HepG2 (cell line): ENCODE data around the gene ALCAM. TPM values are rescaled to one million over a fixed set of nuclear protein-coding genes. Genes with fewer than 3 reads are reported as not detected.

Source experiments
- HOXA5 ChIP-seq: sonication (generic); formaldehyde crosslinking; IDR thresholded peaks from 2 replicates; pipeline ENCODE4 v1.4.0; 2020; ENCODE audit warnings: missing genetic modification reagents
- KDM3A ChIP-seq: IDR thresholded peaks from 2 replicates; pipeline ENCODE4 v1.6.1; 2018; ENCODE audit warnings: low read depth, missing compliant biosample characterization
- MLLT10 ChIP-seq: sonication (generic); formaldehyde crosslinking; IDR thresholded peaks from 2 replicates; pipeline ENCODE4 v1.4.0; 2020; ENCODE audit warnings: missing genetic modification reagents
- NRL ChIP-seq: sonication (generic); formaldehyde crosslinking; IDR thresholded peaks from 2 replicates; pipeline ENCODE4 v1.5.0; 2020; ENCODE audit warnings: missing genetic modification reagents, mild to moderate bottlenecking, moderate library complexity, borderline replicate concordance
- PRMT3 ChIP-seq: sonication (generic); formaldehyde crosslinking; IDR thresholded peaks from 2 replicates; pipeline ENCODE4 v1.8.1; 2022; ENCODE audit warnings: low read depth, mild to moderate bottlenecking, moderate library complexity, missing genetic modification reagents, borderline replicate concordance
- ZBTB20 ChIP-seq: sonication (generic); formaldehyde crosslinking; IDR thresholded peaks from 2 replicates; pipeline ENCODE4 v1.8.1; 2023; ENCODE audit warnings: missing genetic modification reagents, low read depth, mild to moderate bottlenecking, borderline replicate concordance
- ZFP62 ChIP-seq: sonication (generic); formaldehyde crosslinking; IDR thresholded peaks from 2 replicates; pipeline ENCODE4 v1.4.0; 2020; ENCODE audit warnings: missing genetic modification reagents
- ZNF20 ChIP-seq: sonication (generic); formaldehyde crosslinking; IDR thresholded peaks from 2 replicates; pipeline ENCODE4 v1.4.0; 2020; ENCODE audit warnings: mild to moderate bottlenecking, moderate library complexity, missing genetic modification reagents
- ZNF549 ChIP-seq: sonication (generic); formaldehyde crosslinking; IDR thresholded peaks from 2 replicates; pipeline ENCODE4 v1.5.0; 2020; ENCODE audit warnings: missing genetic modification reagents
- ZNF557 ChIP-seq: sonication (generic); formaldehyde crosslinking; IDR thresholded peaks from 2 replicates; pipeline ENCODE4 v1.4.0; 2020; ENCODE audit warnings: missing genetic modification reagents
- ZNF772 ChIP-seq: sonication (generic); formaldehyde crosslinking; IDR thresholded peaks from 2 replicates; pipeline ENCODE4 v1.5.0; 2020; ENCODE audit warnings: mild to moderate bottlenecking, missing genetic modification reagents
- ZNF816 ChIP-seq: sonication (generic); formaldehyde crosslinking; IDR thresholded peaks from 2 replicates; pipeline ENCODE4 v1.8.0; 2022; ENCODE audit warnings: missing genetic modification reagents, mild to moderate bottlenecking, borderline replicate concordance
- ZNF879 ChIP-seq: sonication (generic); formaldehyde crosslinking; IDR thresholded peaks from 2 replicates; pipeline ENCODE4 v1.8.1; 2023; ENCODE audit warnings: missing genetic modification reagents
- polyA plus RNA-seq, 8 experiments: library from polyadenylated mRNA; depleted of rRNA in 3 of 8; stranded (reverse) in 7 of 8; unstranded in 1 of 8; fragments of >200 nt; fragmentation: Illumina TruSeq in 4 of 8; extraction: Trizol in 4 of 8; gene quantifications; 2 replicates each; pipeline versions ENCODE4 v1.2.1 to v1.2.3, GENCODE V29; 2011 to 2016; ENCODE audit warnings: low read depth in 4 of 8, missing spikeins in 1 of 8, mixed read lengths in 1 of 8; ENCODE audit not compliant: insufficient read depth in 1 of 8
- total RNA-seq, 5 experiments: library from RNA; depleted of rRNA; stranded (reverse); fragments of >200 nt; fragmentation: Illumina TruSeq; extraction: Trizol; gene quantifications; 2 replicates each; pipeline ENCODE4 v1.2.3, GENCODE V29; 2016; ENCODE audit warnings: low read depth in 1 of 5
- TF ChIP-seq, protein P1 (sequence below): sonication (generic); formaldehyde crosslinking; IDR thresholded peaks from 2 replicates; pipeline ENCODE4 v1.8.1; 2023; ENCODE audit warnings: missing genetic modification reagents, inconsistent platforms, borderline replicate concordance
- TF ChIP-seq, protein P2 (sequence below): sonication (generic); formaldehyde crosslinking; IDR thresholded peaks from 2 replicates; pipeline ENCODE4 v1.5.1; 2020; ENCODE audit warnings: missing genetic modification reagents, mild to moderate bottlenecking, borderline replicate concordance
- TF ChIP-seq, protein P3 (sequence below): sonication (generic); formaldehyde crosslinking; conservative IDR thresholded peaks from 2 replicates; pipeline ENCODE4 v1.8.0; 2022; ENCODE audit warnings: mild to moderate bottlenecking, moderate library complexity, missing genetic modification reagents
- TF ChIP-seq, protein P4 (sequence below): IDR thresholded peaks from 2 replicates; pipeline ENCODE4 v1.6.1; 2016; ENCODE audit warnings: low read depth, control low read depth
- TF ChIP-seq, protein P5 (sequence below): sonication (generic); formaldehyde crosslinking; IDR thresholded peaks from 2 replicates; pipeline ENCODE4 v1.5.0; 2020; ENCODE audit warnings: missing genetic modification reagents, mild to moderate bottlenecking, borderline replicate concordance
- TF ChIP-seq, protein P6 (sequence below): sonication (generic); formaldehyde crosslinking; IDR thresholded peaks from 2 replicates; pipeline ENCODE4 v1.4.0; 2020; ENCODE audit warnings: missing genetic modification reagents, borderline replicate concordance

Gene ALCAM
- total and polyA plus RNA-seq, 2 of the 13 experiments (the other 11 are each of a cell fraction or from before 2014, with no cell fraction given), result 26.0 to 33.1 TPM

DNA sequence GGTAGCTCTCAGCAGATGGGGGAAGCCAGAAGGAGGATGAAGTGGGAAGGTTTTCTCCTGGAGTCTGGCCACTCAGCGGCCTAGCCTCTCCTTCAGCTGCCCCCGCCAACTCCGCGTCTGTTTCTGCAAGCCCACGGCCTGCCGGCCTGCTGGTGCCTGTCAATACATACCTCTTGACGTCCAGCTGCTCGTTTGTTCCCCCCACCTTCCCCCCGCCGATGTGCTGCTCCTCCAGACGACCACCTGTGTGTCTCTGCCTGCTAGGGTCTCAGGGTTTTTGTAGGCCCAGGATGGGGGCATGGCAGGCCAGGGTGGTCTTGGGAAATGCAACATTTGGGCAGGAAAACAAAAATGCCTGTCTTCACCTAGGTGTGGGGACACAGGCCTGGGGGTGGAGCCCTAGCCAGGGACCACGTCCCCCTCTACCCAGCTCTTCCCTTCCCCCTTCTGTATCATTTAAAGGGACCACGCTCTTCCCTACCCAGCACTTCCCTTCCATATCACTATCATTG is 137.8 kb downstream of the ALCAM start (continued):
- TF ChIP-seq, protein P1, sequence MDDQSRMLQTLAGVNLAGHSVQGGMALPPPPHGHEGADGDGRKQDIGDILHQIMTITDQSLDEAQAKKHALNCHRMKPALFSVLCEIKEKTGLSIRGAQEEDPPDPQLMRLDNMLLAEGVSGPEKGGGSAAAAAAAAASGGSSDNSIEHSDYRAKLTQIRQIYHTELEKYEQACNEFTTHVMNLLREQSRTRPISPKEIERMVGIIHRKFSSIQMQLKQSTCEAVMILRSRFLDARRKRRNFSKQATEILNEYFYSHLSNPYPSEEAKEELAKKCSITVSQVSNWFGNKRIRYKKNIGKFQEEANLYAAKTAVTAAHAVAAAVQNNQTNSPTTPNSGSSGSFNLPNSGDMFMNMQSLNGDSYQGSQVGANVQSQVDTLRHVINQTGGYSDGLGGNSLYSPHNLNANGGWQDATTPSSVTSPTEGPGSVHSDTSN (CRISPR knock-in tag), result no peak
- TF ChIP-seq KDM3A (no peak), ZNF879 (no peak), ZNF816 (CRISPR knock-in tag) (no peak), ZNF549 (CRISPR knock-in tag) (no peak), MLLT10 (CRISPR knock-in tag) (no peak), ZNF20 (CRISPR knock-in tag) (no peak), ZNF557 (CRISPR knock-in tag) (no peak), ZFP62 (CRISPR knock-in tag) (no peak), NRL (CRISPR knock-in tag) (no peak), ZNF772 (CRISPR knock-in tag) (no peak), PRMT3 (CRISPR knock-in tag) (no peak), HOXA5 (CRISPR knock-in tag) (no peak), ZBTB20 (CRISPR knock-in tag) (0 out of 2 replicates have a peak, but pooled peaks have one; percentile 33)
- TF ChIP-seq, protein P2, sequence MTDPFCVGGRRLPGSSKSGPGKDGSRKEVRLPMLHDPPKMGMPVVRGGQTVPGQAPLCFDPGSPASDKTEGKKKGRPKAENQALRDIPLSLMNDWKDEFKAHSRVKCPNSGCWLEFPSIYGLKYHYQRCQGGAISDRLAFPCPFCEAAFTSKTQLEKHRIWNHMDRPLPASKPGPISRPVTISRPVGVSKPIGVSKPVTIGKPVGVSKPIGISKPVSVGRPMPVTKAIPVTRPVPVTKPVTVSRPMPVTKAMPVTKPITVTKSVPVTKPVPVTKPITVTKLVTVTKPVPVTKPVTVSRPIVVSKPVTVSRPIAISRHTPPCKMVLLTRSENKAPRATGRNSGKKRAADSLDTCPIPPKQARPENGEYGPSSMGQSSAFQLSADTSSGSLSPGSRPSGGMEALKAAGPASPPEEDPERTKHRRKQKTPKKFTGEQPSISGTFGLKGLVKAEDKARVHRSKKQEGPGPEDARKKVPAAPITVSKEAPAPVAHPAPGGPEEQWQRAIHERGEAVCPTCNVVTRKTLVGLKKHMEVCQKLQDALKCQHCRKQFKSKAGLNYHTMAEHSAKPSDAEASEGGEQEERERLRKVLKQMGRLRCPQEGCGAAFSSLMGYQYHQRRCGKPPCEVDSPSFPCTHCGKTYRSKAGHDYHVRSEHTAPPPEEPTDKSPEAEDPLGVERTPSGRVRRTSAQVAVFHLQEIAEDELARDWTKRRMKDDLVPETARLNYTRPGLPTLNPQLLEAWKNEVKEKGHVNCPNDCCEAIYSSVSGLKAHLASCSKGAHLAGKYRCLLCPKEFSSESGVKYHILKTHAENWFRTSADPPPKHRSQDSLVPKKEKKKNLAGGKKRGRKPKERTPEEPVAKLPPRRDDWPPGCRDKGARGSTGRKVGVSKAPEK (CRISPR knock-in tag), result no peak
- TF ChIP-seq, protein P3, sequence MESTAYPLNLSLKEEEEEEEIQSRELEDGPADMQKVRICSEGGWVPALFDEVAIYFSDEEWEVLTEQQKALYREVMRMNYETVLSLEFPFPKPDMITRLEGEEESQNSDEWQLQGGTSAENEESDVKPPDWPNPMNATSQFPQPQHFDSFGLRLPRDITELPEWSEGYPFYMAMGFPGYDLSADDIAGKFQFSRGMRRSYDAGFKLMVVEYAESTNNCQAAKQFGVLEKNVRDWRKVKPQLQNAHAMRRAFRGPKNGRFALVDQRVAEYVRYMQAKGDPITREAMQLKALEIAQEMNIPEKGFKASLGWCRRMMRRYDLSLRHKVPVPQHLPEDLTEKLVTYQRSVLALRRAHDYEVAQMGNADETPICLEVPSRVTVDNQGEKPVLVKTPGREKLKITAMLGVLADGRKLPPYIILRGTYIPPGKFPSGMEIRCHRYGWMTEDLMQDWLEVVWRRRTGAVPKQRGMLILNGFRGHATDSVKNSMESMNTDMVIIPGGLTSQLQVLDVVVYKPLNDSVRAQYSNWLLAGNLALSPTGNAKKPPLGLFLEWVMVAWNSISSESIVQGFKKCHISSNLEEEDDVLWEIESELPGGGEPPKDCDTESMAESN, result 0 out of 2 replicates have a peak, but pooled peaks have one; percentile 45
- TF ChIP-seq, protein P4, sequence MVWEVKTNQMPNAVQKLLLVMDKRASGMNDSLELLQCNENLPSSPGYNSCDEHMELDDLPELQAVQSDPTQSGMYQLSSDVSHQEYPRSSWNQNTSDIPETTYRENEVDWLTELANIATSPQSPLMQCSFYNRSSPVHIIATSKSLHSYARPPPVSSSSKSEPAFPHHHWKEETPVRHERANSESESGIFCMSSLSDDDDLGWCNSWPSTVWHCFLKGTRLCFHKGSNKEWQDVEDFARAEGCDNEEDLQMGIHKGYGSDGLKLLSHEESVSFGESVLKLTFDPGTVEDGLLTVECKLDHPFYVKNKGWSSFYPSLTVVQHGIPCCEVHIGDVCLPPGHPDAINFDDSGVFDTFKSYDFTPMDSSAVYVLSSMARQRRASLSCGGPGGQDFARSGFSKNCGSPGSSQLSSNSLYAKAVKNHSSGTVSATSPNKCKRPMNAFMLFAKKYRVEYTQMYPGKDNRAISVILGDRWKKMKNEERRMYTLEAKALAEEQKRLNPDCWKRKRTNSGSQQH (CRISPR knock-in tag), result no peak
- TF ChIP-seq, protein P5, sequence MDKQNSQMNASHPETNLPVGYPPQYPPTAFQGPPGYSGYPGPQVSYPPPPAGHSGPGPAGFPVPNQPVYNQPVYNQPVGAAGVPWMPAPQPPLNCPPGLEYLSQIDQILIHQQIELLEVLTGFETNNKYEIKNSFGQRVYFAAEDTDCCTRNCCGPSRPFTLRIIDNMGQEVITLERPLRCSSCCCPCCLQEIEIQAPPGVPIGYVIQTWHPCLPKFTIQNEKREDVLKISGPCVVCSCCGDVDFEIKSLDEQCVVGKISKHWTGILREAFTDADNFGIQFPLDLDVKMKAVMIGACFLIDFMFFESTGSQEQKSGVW (CRISPR knock-in tag), result no peak
- TF ChIP-seq, protein P6, sequence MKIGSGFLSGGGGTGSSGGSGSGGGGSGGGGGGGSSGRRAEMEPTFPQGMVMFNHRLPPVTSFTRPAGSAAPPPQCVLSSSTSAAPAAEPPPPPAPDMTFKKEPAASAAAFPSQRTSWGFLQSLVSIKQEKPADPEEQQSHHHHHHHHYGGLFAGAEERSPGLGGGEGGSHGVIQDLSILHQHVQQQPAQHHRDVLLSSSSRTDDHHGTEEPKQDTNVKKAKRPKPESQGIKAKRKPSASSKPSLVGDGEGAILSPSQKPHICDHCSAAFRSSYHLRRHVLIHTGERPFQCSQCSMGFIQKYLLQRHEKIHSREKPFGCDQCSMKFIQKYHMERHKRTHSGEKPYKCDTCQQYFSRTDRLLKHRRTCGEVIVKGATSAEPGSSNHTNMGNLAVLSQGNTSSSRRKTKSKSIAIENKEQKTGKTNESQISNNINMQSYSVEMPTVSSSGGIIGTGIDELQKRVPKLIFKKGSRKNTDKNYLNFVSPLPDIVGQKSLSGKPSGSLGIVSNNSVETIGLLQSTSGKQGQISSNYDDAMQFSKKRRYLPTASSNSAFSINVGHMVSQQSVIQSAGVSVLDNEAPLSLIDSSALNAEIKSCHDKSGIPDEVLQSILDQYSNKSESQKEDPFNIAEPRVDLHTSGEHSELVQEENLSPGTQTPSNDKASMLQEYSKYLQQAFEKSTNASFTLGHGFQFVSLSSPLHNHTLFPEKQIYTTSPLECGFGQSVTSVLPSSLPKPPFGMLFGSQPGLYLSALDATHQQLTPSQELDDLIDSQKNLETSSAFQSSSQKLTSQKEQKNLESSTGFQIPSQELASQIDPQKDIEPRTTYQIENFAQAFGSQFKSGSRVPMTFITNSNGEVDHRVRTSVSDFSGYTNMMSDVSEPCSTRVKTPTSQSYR, result peak; percentile 45; the same call in 1 of the 2 replicates
